HCT116 (cell line): ENCODE data around the gene POU2AF1. TPM values are rescaled to one million over a fixed set of nuclear protein-coding genes. Genes with fewer than 3 reads are reported as not detected.

ENCODE experiments used
- ATAC-seq: fragments of 200-7000 bp; cut with Tn5 transposase; 2 replicates; pipeline ENCODE4 v1.9.1; 2020; ENCODE audit warnings: mild to moderate bottlenecking, moderate library complexity
- BruUV-seq: library from RNA; stranded (reverse); fragments of 400-500 nt; replicated peaks from 2 replicates; lab custom pipeline; 2021; lab: Mats Ljungman, UMichigan
- CTCF ChIA-PET: fragments of 300-600 bp; sonication (Branson Sonifier 250); formaldehyde crosslinking; loops from one replicate; lab custom pipeline; 2021; ENCODE audit warnings: antibody characterized with exemption; lab: Charles Lee
- POLR2A ChIA-PET: fragments of 300-600, 350-600 bp; sonication (Branson Sonifier 250); formaldehyde crosslinking; loops from one replicate; lab custom pipeline; 2021; ENCODE audit warnings: antibody characterized with exemption; lab: Charles Lee
- RAD21 ChIA-PET, 2 experiments: fragments of 300-600 bp; sonication (Branson Sonifier 250); formaldehyde crosslinking; loops; one replicate each; lab custom pipeline; 2023; ENCODE audit warnings: low total read pairs in 2 of 2; ENCODE audit not compliant: uncharacterized antibody in 2 of 2, unreplicated experiment in 2 of 2, low non-redundant PET in 1 of 2; lab: Charles Lee
- DNase-seq: peaks from one replicate; pipeline ENCODE4 v3.0.0-alpha.2; 2010; ENCODE audit warnings: low read depth, low spot score
- H2AFZ ChIP-seq: fragments of 200-600 bp; shearing (Covaris generic), sonication (generic); 2 replicates; pipeline ENCODE4 v1.6.1; 2017; ENCODE audit warnings: low read depth, mixed run types, mixed read lengths, antibody characterized with exemption, low read length; ENCODE audit not compliant: poor library complexity, severe bottlenecking
- H3K27ac ChIP-seq: 2 replicates; pipeline ENCODE4 v1.5.1; 2012; ENCODE audit warnings: low read depth, low read length
- H3K27me3 ChIP-seq: fragments of 200-600 bp; sonication (generic); 2 replicates; pipeline ENCODE4 v1.6.1; 2016; ENCODE audit warnings: mixed run types, low read length, mixed read lengths; ENCODE audit not compliant: insufficient read depth
- H3K36me3 ChIP-seq, 2 experiments: fragments of 200-500 bp in 1 of 2; fragments of 200-600 bp in 1 of 2; sonication (Bioruptor generic) in 1 of 2; sonication (generic) in 1 of 2; 2 replicates each; pipeline versions ENCODE4 v1.5.1 to v1.6.1; 2014 to 2016; ENCODE audit warnings: low read length in 2 of 2, inconsistent platforms in 1 of 2, mixed read lengths in 1 of 2, mixed run types in 1 of 2; ENCODE audit not compliant: insufficient read depth in 2 of 2, control insufficient read depth in 1 of 2
- H3K4me1 ChIP-seq, 2 experiments: fragments of 200-600 bp in 1 of 2; sonication (generic) in 1 of 2; 2 replicates each; pipeline versions ENCODE4 v1.5.1 to v1.6.1; 2012 to 2017; ENCODE audit warnings: low read length in 2 of 2, inconsistent platforms in 1 of 2, mild to moderate bottlenecking in 1 of 2, mixed read lengths in 1 of 2, mixed run types in 1 of 2, moderate library complexity in 1 of 2; ENCODE audit not compliant: insufficient read depth in 2 of 2, control insufficient read depth in 1 of 2
- H3K4me2 ChIP-seq: fragments of 200-600 bp; sonication (generic); 2 replicates; pipeline ENCODE4 v1.6.1; 2017; ENCODE audit warnings: mixed run types, low read length, mixed read lengths
- H3K4me3 ChIP-seq, 2 experiments: fragments of 200-600 bp in 1 of 2; sonication (generic) in 1 of 2; replicated peaks in 1 of 2; 2 replicates each; pipeline ENCODE4 v1.5.1; 2011 to 2016; ENCODE audit warnings: low read length in 2 of 2, control low read depth in 1 of 2, low read depth in 1 of 2, mild to moderate bottlenecking in 1 of 2, mixed read lengths in 1 of 2, mixed run types in 1 of 2
- H3K79me2 ChIP-seq: fragments of 200-600 bp; sonication (generic); 2 replicates; pipeline ENCODE4 v1.6.1; 2017; ENCODE audit warnings: mild to moderate bottlenecking, mixed run types, low read length, moderate library complexity, mixed read lengths; ENCODE audit not compliant: insufficient read depth
- H3K9ac ChIP-seq: fragments of 200-600 bp; sonication (generic); 2 replicates; pipeline ENCODE4 v1.6.1; 2016; ENCODE audit warnings: low read length, mixed read lengths
- H3K9me2 ChIP-seq: fragments of 200-600 bp; sonication (generic), shearing (Covaris generic); 2 replicates; pipeline ENCODE4 v1.6.1; 2017; ENCODE audit warnings: mixed run types, mild to moderate bottlenecking, moderate library complexity; ENCODE audit not compliant: insufficient read depth
- H3K9me3 ChIP-seq, 2 experiments: fragments of 200-500 bp in 1 of 2; fragments of 200-600 bp in 1 of 2; sonication (Bioruptor generic) in 1 of 2; sonication (generic) in 1 of 2; 2 replicates each; pipeline ENCODE4 v1.6.1; 2014 to 2017; ENCODE audit warnings: low read length in 2 of 2, mixed read lengths in 2 of 2, inconsistent platforms in 1 of 2, low read depth in 1 of 2, mild to moderate bottlenecking in 1 of 2, mixed run types in 1 of 2, moderate library complexity in 1 of 2; ENCODE audit not compliant: control insufficient read depth in 1 of 2, insufficient read depth in 1 of 2
- H4K20me1 ChIP-seq: fragments of 200-600 bp; sonication (generic), shearing (Covaris generic); 2 replicates; pipeline ENCODE4 v1.6.1; 2017; ENCODE audit warnings: mixed run types, mild to moderate bottlenecking, moderate library complexity; ENCODE audit not compliant: insufficient read depth
- CBX3 ChIP-seq: IDR thresholded peaks from 2 replicates; pipeline ENCODE4 v1.6.1; 2012; ENCODE audit warnings: low read depth
- CEBPB ChIP-seq: IDR thresholded peaks from 2 replicates; pipeline ENCODE4 v1.6.1; 2012; ENCODE audit warnings: low read depth
- EZH2 ChIP-seq: fragments of 200-600 bp; sonication (generic); IDR thresholded peaks from 2 replicates; pipeline ENCODE4 v1.6.1; 2017; ENCODE audit warnings: antibody characterized with exemption, mixed run types
- JUND ChIP-seq: IDR thresholded peaks from 2 replicates; pipeline ENCODE4 v1.6.1; 2012
- POLR2A ChIP-seq: IDR thresholded peaks from 2 replicates; pipeline ENCODE4 v1.7.0; 2011; ENCODE audit warnings: borderline replicate concordance; ENCODE audit not compliant: insufficient read depth, insufficient read length; ENCODE audit errors: extremely low read depth
- POLR2AphosphoS5 ChIP-seq: IDR thresholded peaks from 2 replicates; pipeline ENCODE4 v1.6.1; 2011; ENCODE audit warnings: mild to moderate bottlenecking, low read depth, low read length, moderate library complexity
- RAD21 ChIP-seq: IDR thresholded peaks from 2 replicates; pipeline ENCODE4 v1.6.1; 2012; ENCODE audit warnings: low read depth, mild to moderate bottlenecking
- SIN3A ChIP-seq: IDR thresholded peaks from 2 replicates; pipeline ENCODE4 v1.6.1; 2012; ENCODE audit warnings: low read depth
- SRF ChIP-seq: IDR thresholded peaks from 2 replicates; pipeline ENCODE4 v1.6.1; 2012; ENCODE audit warnings: low read depth
- YY1 ChIP-seq: IDR thresholded peaks from 2 replicates; pipeline ENCODE4 v1.6.1; 2011; ENCODE audit warnings: low read length, low read depth, moderate library complexity, mild to moderate bottlenecking; ENCODE audit not compliant: insufficient replicate concordance; ENCODE audit errors: extremely low read depth
- intact Hi-C: fragments of 100-400 bp; cut with micrococcal nuclease; formaldehyde crosslinking; loops from 2 replicates; pipeline ENCODE4 v1.10.0; 2022
- total RNA-seq: library from RNA; stranded (reverse); gene quantifications from one replicate; pipeline ENCODE4 v1.2.1, GENCODE V29; 2021; ENCODE audit not compliant: unreplicated experiment
- TF ChIP-seq, protein P1 (sequence below): IDR thresholded peaks from 2 replicates; pipeline ENCODE4 v1.6.1; 2012
- TF ChIP-seq, protein P2 (sequence below), 3 experiments: fragments of 200-600 bp in 1 of 3; sonication (generic) in 1 of 3; IDR thresholded peaks in 2 of 3; conservative IDR thresholded peaks in 1 of 3; 2 replicates each; pipeline ENCODE4 v1.5.1; 2012 to 2017; ENCODE audit warnings: low read depth in 2 of 3, low read length in 2 of 3, antibody characterized with exemption in 1 of 3, borderline replicate concordance in 1 of 3, control low read depth in 1 of 3, mild to moderate bottlenecking in 1 of 3, mixed read lengths in 1 of 3, mixed run types in 1 of 3, moderate library complexity in 1 of 3; ENCODE audit not compliant: insufficient read depth in 1 of 3
- TF ChIP-seq, protein P3 (sequence below): IDR thresholded peaks from 2 replicates; pipeline ENCODE4 v1.6.1; 2012; ENCODE audit warnings: low read depth
- TF ChIP-seq, protein P4 (sequence below): IDR thresholded peaks from 2 replicates; pipeline ENCODE4 v1.6.1; 2011; ENCODE audit warnings: mild to moderate bottlenecking, low read length, moderate library complexity; ENCODE audit not compliant: insufficient replicate concordance; ENCODE audit errors: extremely low read depth

Gene POU2AF1
- total RNA-seq, 1 experiment from 2014 or later = 0.17 TPM

DNA sequence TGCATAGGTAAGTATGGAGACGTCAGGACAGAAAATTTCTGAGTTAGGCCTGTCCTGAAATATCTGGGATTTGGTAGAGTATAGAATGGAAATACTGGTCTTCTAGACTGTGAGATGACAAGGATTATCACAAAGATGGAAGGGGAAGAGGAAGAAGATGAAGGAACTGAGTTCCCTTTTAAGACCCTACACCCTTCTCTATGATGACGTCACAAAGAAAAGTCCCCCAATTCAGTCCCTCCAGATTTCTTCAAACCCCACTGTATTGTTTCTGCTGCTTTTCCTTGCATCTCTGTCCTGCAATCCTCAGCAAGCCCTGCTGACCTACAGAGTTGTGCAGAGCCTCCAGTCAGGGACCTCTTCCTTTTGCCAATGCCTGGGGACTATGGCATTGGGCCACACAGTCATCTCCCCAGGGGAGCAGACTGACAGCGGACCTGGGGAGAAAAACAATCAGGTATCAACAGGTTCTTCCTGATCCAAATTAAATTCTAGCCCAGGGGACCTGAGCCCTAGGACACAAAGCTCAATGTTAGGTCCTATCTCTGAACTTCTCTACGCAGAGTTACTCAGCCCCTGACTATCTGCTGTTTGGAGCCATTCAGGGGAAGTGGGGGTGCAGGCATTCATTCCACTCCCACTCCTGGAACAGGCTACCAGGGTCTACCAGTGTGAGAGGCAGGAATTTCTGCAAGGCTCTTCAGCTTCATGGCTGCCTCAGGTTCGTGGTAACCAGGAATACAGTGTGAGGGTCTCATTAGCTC lies 49.2 kb upstream of the POU2AF1 start:
- ATAC-seq (no peak), DNase-seq (no peak)
- CTCF ChIA-PET = interaction anchor here (0.8 to 2.9 kb wide), 18 partner anchors 9 to 993 kb away, joined by 3 to 17 read pairs (median 4); no protein-coding TSS in a partner anchor
- Histone ChIP-seq H3K4me3 (no peak overlapping the region), H3K36me3 (no peaks in the 10 kb centered on the region), H3K9me2 (no peaks in the 10 kb centered on the region), H3K4me2 (no peak overlapping the region), H3K4me1 (peaks cover 3 to 12% of the 10 kb centered on the region in 2 experiments; a peak in 2 of 4 replicates), H3K79me2 (no peaks in the 10 kb centered on the region), H3K9me3 (no peaks in the 10 kb centered on the region), H3K27ac (no peak overlapping the region), H3K9ac (no peak overlapping the region), H4K20me1 (no peaks in the 10 kb centered on the region), H2AFZ (no peak overlapping the region), H3K27me3 (no peaks in the 10 kb centered on the region)
- RAD21 ChIA-PET = no interaction called here
- POLR2A ChIA-PET = no interaction called here
- BruUV-seq = no TSS peak
- intact Hi-C loops = loop anchor here (10.0 kb wide), 1 partner anchor 953 kb away; no protein-coding TSS in a partner anchor
- TF ChIP-seq CBX3 (no peak), YY1 (no peak), POLR2AphosphoS5 (no peak), CEBPB (no peak), POLR2A (no peak), SIN3A (no peak), JUND (no peak), EZH2 (no peak), SRF (no peak), RAD21 (no peak)
- TF ChIP-seq, protein P1, sequence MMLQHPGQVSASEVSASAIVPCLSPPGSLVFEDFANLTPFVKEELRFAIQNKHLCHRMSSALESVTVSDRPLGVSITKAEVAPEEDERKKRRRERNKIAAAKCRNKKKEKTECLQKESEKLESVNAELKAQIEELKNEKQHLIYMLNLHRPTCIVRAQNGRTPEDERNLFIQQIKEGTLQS = no peak
- TF ChIP-seq, protein P2, sequence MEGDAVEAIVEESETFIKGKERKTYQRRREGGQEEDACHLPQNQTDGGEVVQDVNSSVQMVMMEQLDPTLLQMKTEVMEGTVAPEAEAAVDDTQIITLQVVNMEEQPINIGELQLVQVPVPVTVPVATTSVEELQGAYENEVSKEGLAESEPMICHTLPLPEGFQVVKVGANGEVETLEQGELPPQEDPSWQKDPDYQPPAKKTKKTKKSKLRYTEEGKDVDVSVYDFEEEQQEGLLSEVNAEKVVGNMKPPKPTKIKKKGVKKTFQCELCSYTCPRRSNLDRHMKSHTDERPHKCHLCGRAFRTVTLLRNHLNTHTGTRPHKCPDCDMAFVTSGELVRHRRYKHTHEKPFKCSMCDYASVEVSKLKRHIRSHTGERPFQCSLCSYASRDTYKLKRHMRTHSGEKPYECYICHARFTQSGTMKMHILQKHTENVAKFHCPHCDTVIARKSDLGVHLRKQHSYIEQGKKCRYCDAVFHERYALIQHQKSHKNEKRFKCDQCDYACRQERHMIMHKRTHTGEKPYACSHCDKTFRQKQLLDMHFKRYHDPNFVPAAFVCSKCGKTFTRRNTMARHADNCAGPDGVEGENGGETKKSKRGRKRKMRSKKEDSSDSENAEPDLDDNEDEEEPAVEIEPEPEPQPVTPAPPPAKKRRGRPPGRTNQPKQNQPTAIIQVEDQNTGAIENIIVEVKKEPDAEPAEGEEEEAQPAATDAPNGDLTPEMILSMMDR (IDR thresholded peaks at IDR 0.05 in 2 of 3, conservative IDR thresholded peaks at IDR 0.05 in 1 of 3; ENCODE audit: borderline replicate concordance in 1 of 3, insufficient read depth in 1 of 3, low read depth in 2 of 3, low read length in 2 of 3) = no peak
- TF ChIP-seq, protein P3, sequence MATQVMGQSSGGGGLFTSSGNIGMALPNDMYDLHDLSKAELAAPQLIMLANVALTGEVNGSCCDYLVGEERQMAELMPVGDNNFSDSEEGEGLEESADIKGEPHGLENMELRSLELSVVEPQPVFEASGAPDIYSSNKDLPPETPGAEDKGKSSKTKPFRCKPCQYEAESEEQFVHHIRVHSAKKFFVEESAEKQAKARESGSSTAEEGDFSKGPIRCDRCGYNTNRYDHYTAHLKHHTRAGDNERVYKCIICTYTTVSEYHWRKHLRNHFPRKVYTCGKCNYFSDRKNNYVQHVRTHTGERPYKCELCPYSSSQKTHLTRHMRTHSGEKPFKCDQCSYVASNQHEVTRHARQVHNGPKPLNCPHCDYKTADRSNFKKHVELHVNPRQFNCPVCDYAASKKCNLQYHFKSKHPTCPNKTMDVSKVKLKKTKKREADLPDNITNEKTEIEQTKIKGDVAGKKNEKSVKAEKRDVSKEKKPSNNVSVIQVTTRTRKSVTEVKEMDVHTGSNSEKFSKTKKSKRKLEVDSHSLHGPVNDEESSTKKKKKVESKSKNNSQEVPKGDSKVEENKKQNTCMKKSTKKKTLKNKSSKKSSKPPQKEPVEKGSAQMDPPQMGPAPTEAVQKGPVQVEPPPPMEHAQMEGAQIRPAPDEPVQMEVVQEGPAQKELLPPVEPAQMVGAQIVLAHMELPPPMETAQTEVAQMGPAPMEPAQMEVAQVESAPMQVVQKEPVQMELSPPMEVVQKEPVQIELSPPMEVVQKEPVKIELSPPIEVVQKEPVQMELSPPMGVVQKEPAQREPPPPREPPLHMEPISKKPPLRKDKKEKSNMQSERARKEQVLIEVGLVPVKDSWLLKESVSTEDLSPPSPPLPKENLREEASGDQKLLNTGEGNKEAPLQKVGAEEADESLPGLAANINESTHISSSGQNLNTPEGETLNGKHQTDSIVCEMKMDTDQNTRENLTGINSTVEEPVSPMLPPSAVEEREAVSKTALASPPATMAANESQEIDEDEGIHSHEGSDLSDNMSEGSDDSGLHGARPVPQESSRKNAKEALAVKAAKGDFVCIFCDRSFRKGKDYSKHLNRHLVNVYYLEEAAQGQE = no peak
- TF ChIP-seq, protein P4, sequence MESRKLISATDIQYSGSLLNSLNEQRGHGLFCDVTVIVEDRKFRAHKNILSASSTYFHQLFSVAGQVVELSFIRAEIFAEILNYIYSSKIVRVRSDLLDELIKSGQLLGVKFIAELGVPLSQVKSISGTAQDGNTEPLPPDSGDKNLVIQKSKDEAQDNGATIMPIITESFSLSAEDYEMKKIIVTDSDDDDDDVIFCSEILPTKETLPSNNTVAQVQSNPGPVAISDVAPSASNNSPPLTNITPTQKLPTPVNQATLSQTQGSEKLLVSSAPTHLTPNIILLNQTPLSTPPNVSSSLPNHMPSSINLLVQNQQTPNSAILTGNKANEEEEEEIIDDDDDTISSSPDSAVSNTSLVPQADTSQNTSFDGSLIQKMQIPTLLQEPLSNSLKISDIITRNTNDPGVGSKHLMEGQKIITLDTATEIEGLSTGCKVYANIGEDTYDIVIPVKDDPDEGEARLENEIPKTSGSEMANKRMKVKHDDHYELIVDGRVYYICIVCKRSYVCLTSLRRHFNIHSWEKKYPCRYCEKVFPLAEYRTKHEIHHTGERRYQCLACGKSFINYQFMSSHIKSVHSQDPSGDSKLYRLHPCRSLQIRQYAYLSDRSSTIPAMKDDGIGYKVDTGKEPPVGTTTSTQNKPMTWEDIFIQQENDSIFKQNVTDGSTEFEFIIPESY = no peak
